GM12872 (cell line): ENCODE measurements around the gene TENM4.

Source experiments
- CTCF ChIP-seq: IDR thresholded peaks from 3 replicates; pipeline ENCODE4 v1.5.1; 2011; ENCODE audit warnings: low read depth, mild to moderate bottlenecking, low read length, moderate library complexity; ENCODE audit not compliant: insufficient read depth

TENM4 gene

DNA sequence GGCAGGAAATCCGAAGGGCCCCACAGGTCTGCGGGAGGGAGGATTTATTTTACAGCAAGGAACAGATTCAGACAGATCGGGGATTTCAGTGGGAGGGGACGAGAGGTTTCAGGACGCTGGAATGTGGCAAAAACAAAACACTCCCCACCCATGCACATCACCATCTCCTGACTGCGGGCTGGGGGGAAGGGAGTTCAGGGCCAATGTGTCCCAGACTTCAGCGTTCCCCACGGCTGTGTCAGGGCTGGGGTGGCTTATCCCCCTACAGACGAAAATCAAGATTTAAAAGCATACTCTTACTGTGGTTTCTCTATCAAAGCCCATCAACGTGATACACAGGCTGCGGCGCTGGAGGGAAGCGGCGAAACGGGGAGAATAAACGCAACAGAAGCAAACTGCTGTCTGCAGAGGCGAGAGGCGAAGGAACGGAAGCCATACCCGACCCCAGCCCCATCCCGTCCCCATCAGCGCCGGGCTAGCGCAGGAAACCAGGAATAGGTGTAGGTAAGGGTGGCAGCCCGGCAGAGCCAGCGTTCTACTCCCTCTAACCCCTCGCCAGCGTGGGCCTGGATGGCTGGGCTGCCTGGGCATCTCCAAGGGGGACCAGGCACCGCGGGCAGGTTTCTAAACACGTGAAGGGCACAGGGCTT, 2.7 kb downstream of the TENM4 start:
- no peak for TF ChIP-seq CTCF

DNA sequence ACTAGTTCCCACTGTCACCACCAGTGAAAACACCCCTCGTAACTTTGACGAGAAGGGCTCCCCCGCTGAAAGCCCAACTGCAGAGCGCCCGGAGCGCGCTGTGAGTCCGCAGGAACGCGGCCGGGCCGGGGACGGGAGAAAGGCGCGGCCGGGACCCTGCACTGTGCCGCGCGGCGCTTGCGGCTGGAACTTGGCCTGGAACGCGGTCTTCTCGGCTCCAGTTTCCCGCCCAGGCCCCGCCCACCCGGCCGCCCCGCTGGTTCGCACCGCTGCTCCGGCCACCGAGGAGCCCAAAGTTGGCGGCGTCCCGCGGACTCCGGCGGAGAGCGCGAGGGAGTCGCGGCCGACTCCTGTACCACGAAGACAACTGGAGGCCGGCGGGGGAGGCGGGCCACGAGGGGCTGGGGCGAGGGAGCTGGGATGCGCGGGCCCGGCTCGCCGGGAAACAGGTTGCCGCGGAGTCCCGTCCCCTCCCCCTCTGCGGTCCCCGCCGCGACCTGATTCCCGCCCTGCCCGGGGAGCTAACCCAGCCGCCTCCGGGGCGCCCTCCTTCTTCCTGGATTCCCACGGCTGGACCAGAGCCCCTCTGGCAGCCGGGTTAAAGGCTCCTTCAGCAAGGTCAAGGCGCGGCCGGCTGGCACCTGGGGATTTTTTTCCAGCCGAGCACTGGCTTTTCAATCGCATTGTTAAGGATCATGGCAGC, 3.4 kb downstream of the TENM4 start:
- TF ChIP-seq CTCF = no peak

GRCh38 chr11:79436919-79437277, 3.9 kb downstream of the TENM4 start:
- no peak for TF ChIP-seq CTCF

DNA sequence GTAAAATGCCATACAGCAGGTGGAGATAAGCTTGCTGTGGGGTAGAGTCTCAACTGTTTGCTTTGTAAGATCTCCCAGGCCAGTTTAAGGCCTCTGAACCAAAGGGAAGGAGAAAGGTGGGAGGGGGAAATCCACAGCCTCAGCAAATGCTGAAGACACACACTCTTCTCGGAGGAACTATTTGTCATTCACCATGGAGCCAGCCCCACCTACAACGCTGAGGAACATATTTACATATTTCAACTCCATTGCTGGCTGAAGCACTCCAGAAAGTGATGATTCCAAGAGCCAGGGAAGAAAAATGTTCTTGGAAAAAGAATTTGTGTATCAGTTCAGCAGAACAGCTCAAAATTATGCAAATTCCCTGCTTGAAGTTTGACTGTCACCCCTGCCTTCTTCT, 6.5 kb downstream of the TENM4 start:
- no peak for TF ChIP-seq CTCF

DNA sequence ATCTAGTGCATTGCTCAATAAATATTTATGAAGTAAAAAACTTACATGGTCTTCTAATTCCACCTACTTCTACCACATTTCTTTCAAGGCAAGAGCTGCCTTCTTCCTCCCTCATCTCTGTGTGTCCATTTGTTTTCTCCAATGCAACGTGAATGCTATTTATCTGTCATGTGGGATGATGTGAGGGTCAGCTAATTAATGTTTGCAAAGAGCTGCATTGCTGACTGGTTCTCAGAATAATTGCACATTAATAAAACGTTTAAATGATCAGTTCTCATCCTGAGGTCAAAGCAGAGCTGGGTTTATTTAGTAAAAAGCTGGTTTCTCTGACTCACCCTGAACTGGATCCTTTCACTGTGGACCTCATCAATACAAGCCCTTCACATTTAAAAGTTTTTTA, 8.7 kb downstream of the TENM4 start:
- no peak for TF ChIP-seq CTCF

DNA sequence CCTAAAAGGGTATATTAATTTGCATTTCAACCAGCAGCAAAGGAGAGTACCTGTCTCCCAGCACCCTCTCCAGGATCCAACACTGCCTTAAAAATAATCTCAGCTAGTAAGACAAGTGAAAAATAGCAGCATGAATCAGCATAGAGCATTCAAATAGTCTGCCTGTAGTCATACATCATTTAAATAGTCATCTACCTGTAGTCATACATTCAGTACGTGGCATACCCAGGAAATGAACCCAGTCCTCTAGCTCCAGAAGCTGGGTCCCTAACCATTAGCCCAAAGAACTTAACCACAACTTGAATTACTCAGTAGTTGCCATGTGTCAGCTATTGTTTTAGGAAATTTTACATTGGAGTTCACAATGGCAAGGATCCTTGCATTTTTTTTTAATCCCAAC, 9.3 kb downstream of the TENM4 start:
- no peak for TF ChIP-seq CTCF

GRCh38 chr11:79430280-79430679, 10.6 kb downstream of the TENM4 start:
- no peak for TF ChIP-seq CTCF
